Ovary (tissue), 9 donors: Measurements from ENCODE around the gene PNPLA3. TPM values are rescaled to one million over a fixed set of nuclear protein-coding genes. Genes with fewer than 3 reads are reported as not detected.

Source experiments
- DNase-seq, 5 donors: peaks; one replicate each; pipeline ENCODE4 v3.0.0-alpha.2; 2019 to 2020
- H3K27ac ChIP-seq, 2 donors: fragments of 200-600 bp; one replicate each; pipeline versions ENCODE4 v1.5.1 to v1.8.0; 2019 to 2022
- H3K27me3 ChIP-seq: fragments of 200-600 bp; one replicate; pipeline ENCODE4 v1.8.0; 2022
- H3K36me3 ChIP-seq: fragments of 200-600 bp; sonication (generic); one replicate; pipeline ENCODE4 v1.5.1; 2019
- H3K4me1 ChIP-seq: one replicate; pipeline ENCODE4 v1.8.1; 2013; ENCODE audit warnings: mild to moderate bottlenecking, moderate library complexity; ENCODE audit not compliant: insufficient read depth
- H3K4me3 ChIP-seq: fragments of 200-600 bp; sonication (generic); one replicate; pipeline ENCODE4 v1.5.1; 2017
- H3K9me3 ChIP-seq, 2 donors: fragments of 200-600 bp in 1 of 2; sonication (generic) in 1 of 2; one replicate each; pipeline versions ENCODE4 v1.5.1 to v1.8.1; 2013 to 2019; ENCODE audit warnings: mild to moderate bottlenecking in 1 of 2, moderate library complexity in 1 of 2
- EP300 ChIP-seq: sonication (generic); formaldehyde crosslinking; IDR thresholded peaks from one replicate; pipeline ENCODE4 v1.6.1; 2017; ENCODE audit warnings: antibody characterized with exemption
- POLR2A ChIP-seq: fragments of 450-650 bp; IDR thresholded peaks from one replicate; pipeline ENCODE4 v1.6.1; 2017; ENCODE audit warnings: antibody characterized with exemption, mild to moderate bottlenecking, moderate library complexity
- WGBS, 3 donors: extraction: QIAGEN DNeasy Blood & Tissue Kit in 1 of 3; methylation state at CpG; one replicate each; pipeline versions ENCODE4 v1.1.5 to v1.1.7; 2013 to 2017; 5-methylcytosine and 5-hydroxymethylcytosine counted together
- intact Hi-C, 4 donors: fragments of 100-400 bp; cut with DNase I; formaldehyde crosslinking; loops; one replicate each; pipeline versions ENCODE4 v1.11.0 to v1.15.1; 2022 to 2023
- polyA plus RNA-seq, 2 donors: library from polyadenylated mRNA; stranded (reverse); fragments of 200-250 nt in 1 of 2; fragments of 350-450 nt in 1 of 2; fragmentation: Illumina TruSeq in 1 of 2; extraction: RNeasy Lipid Tissue Mini Kit (QIAGEN cat#74804) in 1 of 2; gene quantifications; one replicate each; pipeline ENCODE4 v1.2.3, GENCODE V29; 2013 to 2014
- total RNA-seq, 7 donors: library from RNA; depleted of rRNA in 2 of 7; stranded (reverse); fragments of >200 nt in 2 of 7; fragmentation: NEBNext Ultra II Directional in 3 of 7; extraction: Animal tissue kit (Norgen Biotek cat#: 25700) in 3 of 7; gene quantifications; one replicate each; pipeline versions ENCODE4 v1.1.0 to v1.2.4, GENCODE V29; 2016 to 2023
- TF ChIP-seq, protein P1 (sequence below), 3 donors: fragments of 450-650 bp in 2 of 3; fragments of 200-600 bp in 1 of 3; IDR thresholded peaks; one replicate each; pipeline versions ENCODE4 v1.5.1 to v1.8.0; 2016 to 2022; ENCODE audit warnings: antibody characterized with exemption in 3 of 3, mild to moderate bottlenecking in 1 of 3
- donor health status: DM: no; HTN: no; CAD: no; lungs with moderate emphysema.
- donor health status: DM: no; HTN: no; CAD: no.
- donor health status: Bipolar disorder and iron deficiency.
- donor health status: DM: yes; HTN: yes; CAD: no.
- donor health status: DM: no; HTN: no; CAD: no.
- donor health status: DM: yes; HTN: yes; CAD: no.

Gene PNPLA3
- total and polyA plus RNA-seq, 9 donors = 0.31 to 8.0 (median 1.3) TPM

DNA sequence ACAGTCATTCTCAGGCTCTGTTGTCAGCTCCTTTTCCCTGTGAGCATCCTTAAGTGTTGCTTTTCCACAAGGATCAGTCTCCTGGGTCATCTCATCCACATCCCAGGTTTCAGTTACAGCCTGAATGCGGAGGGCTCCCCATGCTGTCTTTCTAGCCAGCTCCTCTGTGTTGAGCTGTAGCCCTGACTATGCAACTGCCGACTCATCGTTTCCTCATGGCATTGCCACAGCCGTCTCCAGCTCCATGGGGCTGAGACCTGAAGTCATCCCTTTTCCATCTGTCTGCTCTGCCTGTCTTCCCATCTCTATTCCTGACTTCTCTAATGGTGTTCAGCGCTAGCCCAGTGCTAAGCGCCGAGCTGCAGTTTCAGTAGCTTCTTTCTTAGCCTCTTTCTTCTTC is 43.5 kb downstream of the PNPLA3 start:
- Histone ChIP-seq H3K27ac (no peak overlapping the region), H3K27me3 (no peaks in the 10 kb centered on the region), H3K4me3 (no peak overlapping the region), H3K9me3 (no peaks in the 10 kb centered on the region), H3K4me1 (no peaks in the 10 kb centered on the region), H3K36me3 (no peaks in the 10 kb centered on the region)
- no peak for DNase-seq
- TF ChIP-seq EP300 = no peak
- TF ChIP-seq, protein P1, sequence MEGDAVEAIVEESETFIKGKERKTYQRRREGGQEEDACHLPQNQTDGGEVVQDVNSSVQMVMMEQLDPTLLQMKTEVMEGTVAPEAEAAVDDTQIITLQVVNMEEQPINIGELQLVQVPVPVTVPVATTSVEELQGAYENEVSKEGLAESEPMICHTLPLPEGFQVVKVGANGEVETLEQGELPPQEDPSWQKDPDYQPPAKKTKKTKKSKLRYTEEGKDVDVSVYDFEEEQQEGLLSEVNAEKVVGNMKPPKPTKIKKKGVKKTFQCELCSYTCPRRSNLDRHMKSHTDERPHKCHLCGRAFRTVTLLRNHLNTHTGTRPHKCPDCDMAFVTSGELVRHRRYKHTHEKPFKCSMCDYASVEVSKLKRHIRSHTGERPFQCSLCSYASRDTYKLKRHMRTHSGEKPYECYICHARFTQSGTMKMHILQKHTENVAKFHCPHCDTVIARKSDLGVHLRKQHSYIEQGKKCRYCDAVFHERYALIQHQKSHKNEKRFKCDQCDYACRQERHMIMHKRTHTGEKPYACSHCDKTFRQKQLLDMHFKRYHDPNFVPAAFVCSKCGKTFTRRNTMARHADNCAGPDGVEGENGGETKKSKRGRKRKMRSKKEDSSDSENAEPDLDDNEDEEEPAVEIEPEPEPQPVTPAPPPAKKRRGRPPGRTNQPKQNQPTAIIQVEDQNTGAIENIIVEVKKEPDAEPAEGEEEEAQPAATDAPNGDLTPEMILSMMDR (IDR thresholded peaks at IDR 0.05) = no peak
- no peak for TF ChIP-seq POLR2A
- WGBS, 3 donors = 92 to 93% (median 92%) methylated on average over 7 of the region's 7 CpGs
- intact Hi-C loops = no loop called here

DNA sequence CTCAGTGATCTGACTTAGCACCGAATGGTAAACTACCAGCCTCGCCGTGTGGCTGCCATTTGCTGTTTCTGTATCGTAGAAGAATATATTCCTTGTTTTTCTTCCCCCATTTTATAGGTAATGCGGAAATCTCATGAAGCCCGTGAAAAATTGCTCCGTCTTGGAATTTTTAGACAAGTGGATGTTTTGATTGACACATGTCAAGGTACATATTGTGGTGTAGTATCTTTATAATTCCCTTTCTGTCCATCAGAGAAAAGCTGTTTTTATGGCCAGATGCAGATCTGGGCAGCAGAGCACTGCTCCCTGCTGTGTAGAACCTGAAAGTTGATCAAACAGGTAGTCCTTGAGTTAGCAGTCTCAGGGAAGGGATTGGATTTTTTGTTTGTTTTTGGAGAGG is 45.0 kb downstream of the PNPLA3 start:
- Histone ChIP-seq H3K4me1 (no peaks in the 10 kb centered on the region), H3K9me3 (no peaks in the 10 kb centered on the region), H3K4me3 (no peak overlapping the region), H3K27ac (no peak overlapping the region), H3K36me3 (no peaks in the 10 kb centered on the region), H3K27me3 (no peaks in the 10 kb centered on the region)
- WGBS, 3 donors = 93 to 95% (median 94%) methylated on average over 7 of the region's 7 CpGs
- intact Hi-C loops = no loop called here
- no peak for DNase-seq
- TF ChIP-seq EP300 (no peak), POLR2A (no peak)
- TF ChIP-seq, protein P1 (IDR thresholded peaks at IDR 0.05) = no peak

DNA sequence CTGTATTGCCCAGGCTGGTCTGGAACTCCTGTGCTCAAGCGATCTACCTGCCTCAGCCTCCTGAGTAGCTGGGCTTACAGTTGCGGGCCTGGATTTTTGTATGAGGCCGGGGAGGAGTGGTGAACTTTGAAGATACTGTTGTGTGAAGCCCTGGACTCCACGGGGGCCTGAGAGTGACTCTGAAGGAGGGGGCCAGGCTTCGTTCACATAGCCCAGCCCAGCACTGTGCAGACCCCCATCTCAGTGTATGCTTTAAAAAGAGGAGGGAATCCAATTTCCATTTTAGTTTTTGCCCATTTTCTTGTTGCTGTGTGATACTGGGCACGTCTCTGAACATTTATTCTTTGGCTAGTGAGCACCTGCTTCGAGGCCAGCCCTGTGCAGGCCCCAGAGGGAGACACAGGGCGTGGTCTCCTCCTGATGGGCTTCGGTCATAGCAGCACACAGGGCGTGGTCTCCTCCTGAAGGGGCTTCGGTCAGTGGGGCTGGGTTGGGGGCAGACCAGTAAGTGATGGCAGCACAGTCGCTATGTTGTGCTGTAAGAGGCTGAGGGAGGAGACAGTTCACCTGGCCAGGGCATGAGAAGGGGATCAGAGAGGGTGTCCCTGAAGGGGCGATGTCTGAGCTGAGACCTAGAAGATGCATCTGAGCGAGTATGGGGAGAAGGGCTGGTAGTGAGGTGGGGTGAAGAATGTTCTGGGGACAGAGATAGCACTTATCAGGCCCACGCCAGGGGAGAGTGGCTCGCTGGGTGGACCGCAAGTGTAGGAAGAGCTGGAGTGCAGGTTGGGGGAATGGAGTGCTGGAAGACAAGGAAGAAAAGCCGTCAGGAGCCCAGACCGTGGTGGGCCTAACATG is 45.6 kb downstream of the PNPLA3 start:
- Histone ChIP-seq H3K27ac (no peak overlapping the region), H3K36me3 (no peaks in the 10 kb centered on the region), H3K9me3 (no peaks in the 10 kb centered on the region), H3K4me1 (no peaks in the 10 kb centered on the region), H3K27me3 (no peaks in the 10 kb centered on the region), H3K4me3 (no peak overlapping the region)
- intact Hi-C loops = no loop called here
- TF ChIP-seq, protein P1 (IDR thresholded peaks at IDR 0.05) = no peak
- TF ChIP-seq EP300 (no peak), POLR2A (no peak)
- WGBS, 3 donors = 90 to 92% (median 92%) methylated on average over 19 of the region's 19 CpGs
- no peak for DNase-seq

DNA sequence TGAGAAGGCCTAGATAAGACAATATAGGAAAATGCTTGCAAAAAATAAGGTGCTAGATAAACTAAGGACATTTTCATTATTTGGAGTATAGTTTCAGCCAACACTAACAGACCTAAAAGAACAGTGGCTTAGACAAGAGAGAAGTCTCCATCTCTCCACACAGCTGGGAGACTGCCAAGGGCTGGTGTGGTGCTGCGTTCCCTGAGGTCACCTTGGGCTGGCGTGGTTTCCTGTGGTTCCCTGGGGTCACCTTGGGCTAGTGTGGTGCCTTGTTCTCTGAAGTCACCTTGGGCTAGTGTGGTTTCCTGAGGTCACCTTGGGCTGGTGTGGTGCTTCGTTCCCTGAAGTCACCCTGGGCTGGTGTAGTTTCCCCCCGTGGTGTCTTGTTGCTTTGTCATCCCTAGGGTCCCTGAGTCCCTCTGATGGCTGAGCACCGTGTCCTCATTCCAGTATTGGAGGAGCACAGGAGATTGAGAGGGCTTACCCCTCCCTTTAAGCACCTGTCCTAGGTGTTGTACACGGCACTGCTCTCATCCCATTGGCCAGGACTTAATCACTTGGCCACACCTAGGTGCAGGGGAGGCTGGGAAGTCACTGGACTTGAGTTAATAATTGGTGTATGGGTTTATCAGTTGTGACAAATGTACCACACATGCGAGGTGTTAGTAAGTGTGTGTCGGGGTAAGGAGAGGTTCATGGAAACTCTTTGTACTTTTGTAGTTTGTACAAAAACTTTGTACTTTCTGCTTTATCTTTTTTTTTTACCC is 46.6 kb downstream of the PNPLA3 start:
- DNase-seq = no peak
- H3K27ac ChIP-seq = no peak overlapping the region
- 88 to 91% (median 89%) methylated on average over 8 of the region's 8 CpGs for WGBS, 3 donors
- TF ChIP-seq, protein P1 (IDR thresholded peaks at IDR 0.05) = no peak
- TF ChIP-seq POLR2A = no peak
- TF ChIP-seq EP300 = no peak
- no peaks in the 10 kb centered on the region for H3K9me3 ChIP-seq
- intact Hi-C loops = no loop called here
- no peaks in the 10 kb centered on the region for H3K27me3 ChIP-seq
- H3K4me3 ChIP-seq = no peak overlapping the region
- H3K36me3 ChIP-seq = no peaks in the 10 kb centered on the region
- H3K4me1 ChIP-seq = no peaks in the 10 kb centered on the region
